K562 (cell line): Measurements from ENCODE around the gene RPL27A. TPM values are rescaled to one million over a fixed set of nuclear protein-coding genes. Genes with fewer than 3 reads are reported as not detected.

Experiments used
- ATAC-seq: fragments of 200-7000 bp; cut with Tn5 transposase; 3 replicates; pipeline ENCODE4 v1.9.1; 2020; ENCODE audit warnings: moderate library complexity
- BruUV-seq: library from RNA; stranded (reverse); fragments of 400-500 nt; replicated peaks from 2 replicates; lab custom pipeline; 2021; lab: Mats Ljungman, UMichigan
- CTCF ChIA-PET: fragments of 300-600 bp; formaldehyde crosslinking; extraction: SDS; loops from one replicate; lab custom pipeline; 2021; ENCODE audit warnings: low intra/inter-chr PET ratio; lab: Yijun Ruan, JAX
- POLR2A ChIA-PET: fragments of 300-600, 350-650 bp; sonication (Branson Sonifier 250); formaldehyde crosslinking; extraction: SDS; loops from one replicate; lab custom pipeline; 2021; ENCODE audit warnings: antibody characterized with exemption, inconsistent platforms; lab: Yijun Ruan, JAX
- DNase-seq, 4 experiments: peaks; one replicate each; pipeline versions ENCODE4 v3.0.0 to v3.0.0-alpha.2; 2011 to 2018; ENCODE audit warnings: low spot score in 3 of 4, mixed read lengths in 3 of 4; ENCODE audit errors: extremely low read depth in 1 of 4
- FAIRE-seq: peaks from 2 replicates; lab custom pipeline; 2011; peaks lifted over from hg19 to GRCh38; lab: Jason Lieb, UNC
- H2AFZ ChIP-seq: 2 replicates; pipeline ENCODE4 v1.6.0; 2011; ENCODE audit warnings: low read depth, low read length, control low read depth, inconsistent platforms
- H3K27ac ChIP-seq: fragments of 200-600 bp; 3 replicates; pipeline ENCODE4 v1.8.0; 2011; ENCODE audit warnings: low read depth, mild to moderate bottlenecking, control low read depth, inconsistent platforms, low read length, moderate library complexity, mixed read lengths; ENCODE audit errors: extremely low read depth
- H3K27me3 ChIP-seq, 2 experiments: fragments of 300-600 bp in 1 of 2; 2 replicates in 1 of 2; 3 replicates in 1 of 2; pipeline versions ENCODE4 v1.6.0 to v1.8.0; 2011; ENCODE audit warnings: inconsistent platforms in 2 of 2, low read length in 2 of 2, mild to moderate bottlenecking in 1 of 2, mixed read lengths in 1 of 2, moderate library complexity in 1 of 2; ENCODE audit not compliant: control insufficient read depth in 2 of 2, insufficient read depth in 2 of 2
- H3K36me3 ChIP-seq: fragments of 300-600 bp; 3 replicates; pipeline ENCODE4 v1.8.0; 2011; ENCODE audit warnings: mild to moderate bottlenecking, low read length, inconsistent platforms; ENCODE audit not compliant: control insufficient read depth, insufficient read depth
- H3K4me1 ChIP-seq, 2 experiments: fragments of 200-600 bp in 1 of 2; replicated peaks in 1 of 2; 2 replicates in 1 of 2; 3 replicates in 1 of 2; pipeline versions ENCODE4 v1.5.1 to v1.8.0; 2011; ENCODE audit warnings: inconsistent platforms in 2 of 2, low read length in 2 of 2, mild to moderate bottlenecking in 1 of 2, mixed read lengths in 1 of 2, moderate library complexity in 1 of 2; ENCODE audit not compliant: control insufficient read depth in 2 of 2, insufficient read depth in 2 of 2
- H3K4me2 ChIP-seq: 2 replicates; pipeline ENCODE4 v1.6.1; 2011; ENCODE audit warnings: low read length, control low read depth, inconsistent platforms, mixed read lengths; ENCODE audit not compliant: insufficient read depth
- H3K4me3 ChIP-seq: fragments of 200-600 bp; sonication (generic), shearing (Covaris generic); 2 replicates; pipeline ENCODE4 v1.5.1; 2016; ENCODE audit warnings: control low read depth, inconsistent platforms
- H3K79me2 ChIP-seq: fragments of 200-600 bp; 3 replicates; pipeline ENCODE4 v1.8.0; 2011; ENCODE audit warnings: low read length, inconsistent platforms; ENCODE audit not compliant: control insufficient read depth, insufficient read depth
- H3K9ac ChIP-seq, 2 experiments: 2 replicates each; pipeline versions ENCODE4 v1.6.0 to v1.6.1; 2011; ENCODE audit warnings: low read depth in 2 of 2, low read length in 2 of 2, control low read depth in 1 of 2, inconsistent platforms in 1 of 2, mild to moderate bottlenecking in 1 of 2, mixed read lengths in 1 of 2; ENCODE audit not compliant: insufficient read depth in 1 of 2
- H3K9me1 ChIP-seq: one replicate; pipeline ENCODE4 v1.6.0; 2011; ENCODE audit warnings: inconsistent platforms, mild to moderate bottlenecking, low read length, moderate library complexity; ENCODE audit not compliant: control insufficient read depth, insufficient read depth
- H3K9me3 ChIP-seq: replicated peaks from 2 replicates; pipeline ENCODE4 v1.5.1; 2011; ENCODE audit warnings: low read depth, low read length, inconsistent platforms; ENCODE audit not compliant: control insufficient read depth, insufficient read depth
- H4K20me1 ChIP-seq: replicated peaks from 2 replicates; pipeline ENCODE4 v1.6.1; 2011; ENCODE audit warnings: low read length, inconsistent platforms, mixed read lengths; ENCODE audit not compliant: control insufficient read depth, insufficient read depth
- C11orf30 ChIP-seq: fragments of 450-650 bp; IDR thresholded peaks from 2 replicates; pipeline ENCODE4 v1.6.1; 2016; ENCODE audit warnings: low read depth, mild to moderate bottlenecking
- LARP7 ChIP-seq: fragments of 450-650 bp; IDR thresholded peaks from 2 replicates; pipeline ENCODE4 v1.6.1; 2016
- POLR2A ChIP-seq: fragments of 450-650 bp; conservative IDR thresholded peaks from 2 replicates; pipeline ENCODE4 v1.6.1; 2016
- POLR2AphosphoS5 ChIP-seq: IDR thresholded peaks from 2 replicates; pipeline ENCODE4 v1.6.1; 2011; ENCODE audit warnings: mild to moderate bottlenecking, low read depth, low read length, moderate library complexity; ENCODE audit not compliant: control insufficient read depth, insufficient read depth
- RBM34 ChIP-seq: fragments of 200-400 bp; formaldehyde crosslinking; IDR thresholded peaks from 2 replicates; pipeline ENCODE4 v1.6.1; 2018; ENCODE audit warnings: low read length, borderline replicate concordance; ENCODE audit not compliant: insufficient read depth
- ZNF316 ChIP-seq: fragments of 450-650 bp; IDR thresholded peaks from 2 replicates; pipeline ENCODE4 v1.6.1; 2016
- WGBS: fragments of 100-300 bp; shearing (Covaris generic); methylation state at CpG from one replicate; pipeline ENCODE4 v1.1.6; 2016; ENCODE audit warnings: low coverage, mixed read lengths; ENCODE audit not compliant: insufficient coverage; ENCODE audit errors: missing lambda C conversion rate; 5-methylcytosine and 5-hydroxymethylcytosine counted together
- in situ Hi-C: fragments of 300-500 bp; cut with MboI; formaldehyde crosslinking; loops from 4 replicates; pipeline ENCODE4 v1.15.0; 2018; ENCODE audit warnings: inconsistent platforms, mixed read lengths
- intact Hi-C: fragments of 100-400 bp; cut with micrococcal nuclease; formaldehyde crosslinking; loops from 2 replicates; pipeline ENCODE4 v1.14.2; 2022
- polyA plus RNA-seq, 8 experiments: library from polyadenylated mRNA; depleted of rRNA in 4 of 8; stranded (reverse) in 5 of 8; unstranded in 3 of 8; fragments of >200 nt; fragmentation: Nextera tagmentation in 2 of 8; fragmentation: Illumina TruSeq in 1 of 8; extraction: Ambion mirVana in 2 of 8; extraction: Trizol in 1 of 8; gene quantifications; 2 replicates each; pipeline versions ENCODE4 v1.2.1 to v1.2.3, GENCODE V29; 2011 to 2014; ENCODE audit warnings: inconsistent platforms in 1 of 8, missing spikeins in 1 of 8
- total RNA-seq, 7 experiments: library from RNA; depleted of rRNA in 6 of 7; stranded (reverse); fragments of >200 nt in 6 of 7; fragmentation: Illumina TruSeq in 2 of 7; extraction: Trizol in 2 of 7; gene quantifications; 2 replicates each; pipeline versions ENCODE4 v1.2.1 to v1.2.3, GENCODE V29; 2011 to 2021; ENCODE audit warnings: low replicate concordance in 1 of 7

RPL27A gene
- total and polyA plus RNA-seq, 9 of the 15 experiments (the other 6 are each of a cell fraction or from before 2014, with no cell fraction given), result 790 to 4,241 (median 2,267) TPM

GRCh38 chr11:8690374-8691342 is 8.1 kb downstream of the RPL27A start:
- no TSS peak for BruUV-seq
- FAIRE-seq (no peak), ATAC-seq (no peak), DNase-seq (no peak)
- no peaks in the 10 kb centered on the region for H3K9me3 ChIP-seq
- no peaks in the 10 kb centered on the region for H4K20me1 ChIP-seq
- in situ Hi-C loops, result no loop called here
- H3K9me1 ChIP-seq, result no peaks in the 10 kb centered on the region
- peaks cover 13 to 14% of the 10 kb centered on the region in 2 experiments; a peak in 4 of 5 replicates for H3K4me1 ChIP-seq
- no peak for TF ChIP-seq RBM34
- peak; percentile 67 for TF ChIP-seq ZNF316
- TF ChIP-seq LARP7, result no peak
- TF ChIP-seq POLR2A, result peak; percentile 24
- peak; percentile 61; the same call in 1 of the 2 replicates for TF ChIP-seq POLR2AphosphoS5
- peak; percentile 35 for TF ChIP-seq C11orf30
- H3K27me3 ChIP-seq, result no peaks in the 10 kb centered on the region
- ChIA-PET POLR2A (interaction anchor here (0.6 to 3.3 kb wide), 12 partner anchors 8 to 458 kb away, joined by 3 to 30 read pairs (median 4); partner anchors contain the start of genes RPL27A and TRIM66), CTCF (no interaction called here)
- WGBS, result 76% methylated on average over 4 of the region's 4 CpGs
- H3K4me2 ChIP-seq, result peak overlapping the region; percentile 89; the same call in 1 of the 2 replicates
- intact Hi-C loops, result no loop called here
- H3K27ac ChIP-seq, result no peak overlapping the region; the same call in 2 of the 3 replicates
- H3K79me2 ChIP-seq, result peaks cover 43% of the 10 kb centered on the region
- H3K9ac ChIP-seq, result peak overlapping the region in 1 of 2 experiments; percentile 80; a peak in 1 of 4 replicates
- no peak overlapping the region for H2AFZ ChIP-seq
- H3K36me3 ChIP-seq, result peaks cover 81% of the 10 kb centered on the region
- H3K4me3 ChIP-seq, result no peak overlapping the region; the same call in 1 of the 2 replicates
